HG02588 (cell line): ENCODE data around the gene PRND.
A peak's percentile ranks its signal among the peaks of the same experiment; 100 is the strongest.
"Not testable (repeated sequence)": the region's sequence is repeated elsewhere in the genome, so short reads cannot be mapped to it uniquely, and the experiment has no call there.

Experiments
- ATAC-seq: cut with Tn5 transposase; IDR thresholded peaks from one replicate; pipeline ENCODE4 v1.9.1; 2021; ENCODE audit warnings: mild to moderate bottlenecking, moderate library complexity; ENCODE audit not compliant: unreplicated experiment

The PRND gene

GRCh38 chr20:4708036-4708435 is 13.7 kb upstream of the PRND start:
- ATAC-seq, result no peak

DNA sequence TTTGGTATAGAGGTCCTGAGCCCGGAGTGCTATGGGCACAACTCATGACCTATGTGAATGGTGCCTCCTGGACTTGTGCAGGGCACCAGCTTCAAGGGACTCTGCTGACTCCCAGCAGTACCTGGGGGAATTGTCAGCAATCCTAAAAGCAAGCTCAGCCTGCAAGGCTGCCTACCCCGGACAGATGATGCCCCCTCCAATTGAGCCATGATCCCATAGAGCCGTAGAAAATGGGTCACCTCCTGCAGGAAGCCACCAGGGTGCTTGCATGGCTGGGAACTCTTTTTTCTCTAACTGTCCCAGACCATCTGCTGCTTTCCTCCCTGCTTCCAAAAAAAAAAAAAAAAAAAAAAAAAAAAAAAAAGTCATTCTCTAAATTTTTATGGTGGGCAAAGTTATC is 12.9 kb upstream of the PRND start:
- ATAC-seq, result no peak

DNA sequence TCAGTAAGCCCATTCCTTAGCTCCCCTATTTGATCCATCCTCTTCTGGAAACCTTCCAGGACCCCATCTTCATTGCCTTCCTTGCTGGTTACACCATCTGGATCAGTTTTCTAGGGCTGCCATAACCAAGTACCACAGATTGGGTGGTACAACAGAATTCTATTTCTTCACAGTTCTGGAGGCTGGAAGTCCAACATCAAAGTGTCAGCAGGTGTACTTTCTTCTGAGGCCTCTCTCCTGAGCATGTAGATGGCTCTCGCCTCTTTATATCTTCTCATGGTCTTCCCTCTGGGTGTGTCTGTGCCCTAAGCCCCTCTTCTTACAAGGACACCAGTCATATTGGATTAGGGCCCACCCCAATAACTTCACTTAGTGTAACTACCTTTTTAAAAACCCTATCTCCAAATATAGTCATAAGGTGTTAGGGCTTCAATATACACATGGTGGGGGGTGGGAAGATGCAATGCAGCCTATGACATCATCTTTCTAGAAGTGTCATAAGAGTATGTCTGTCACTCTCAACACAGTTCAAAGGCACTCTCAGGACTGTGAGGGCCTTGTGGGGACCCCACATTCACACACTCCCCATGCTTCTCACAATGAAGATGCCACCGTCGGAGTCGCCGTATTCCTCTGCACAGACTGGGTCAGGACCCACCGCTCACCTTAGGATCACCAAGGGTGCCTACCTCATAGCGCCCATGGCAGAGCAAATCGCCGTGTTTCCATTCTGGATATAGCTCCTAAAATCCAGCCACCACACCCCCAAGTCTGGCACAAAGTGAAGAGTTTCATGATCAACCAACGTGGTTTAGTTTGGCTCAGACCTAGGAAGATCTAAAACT is 12.2 kb upstream of the PRND start:
- ATAC-seq, result no peak

- ATAC-seq, result no peak
These were observed 11.6 kb upstream of the PRND start for GRCh38 chr20:4710106-4710475.

- no peak for ATAC-seq
These were observed 10.2 kb upstream of the PRND start for GRCh38 chr20:4711511-4711910.

DNA sequence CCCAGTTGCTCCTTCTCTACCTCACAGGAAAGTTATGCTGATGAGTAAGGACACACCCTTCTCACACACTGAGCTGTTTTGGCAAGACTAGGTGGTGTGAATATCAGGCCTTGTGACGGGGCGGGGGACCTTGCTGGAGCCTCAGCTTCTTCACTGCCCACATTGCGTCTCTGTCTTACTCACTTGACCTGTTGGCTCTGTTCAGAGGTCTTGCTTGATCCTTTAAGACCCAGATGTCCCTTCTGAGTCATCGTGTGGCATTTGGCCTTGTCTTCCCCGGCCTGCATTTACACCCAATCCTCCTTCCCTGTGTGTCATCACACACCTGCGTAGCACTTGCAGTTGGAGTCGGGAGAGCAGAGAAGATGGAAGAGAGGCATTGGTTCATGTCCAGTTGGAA is 8.3 kb upstream of the PRND start:
- ATAC-seq, result no peak

DNA sequence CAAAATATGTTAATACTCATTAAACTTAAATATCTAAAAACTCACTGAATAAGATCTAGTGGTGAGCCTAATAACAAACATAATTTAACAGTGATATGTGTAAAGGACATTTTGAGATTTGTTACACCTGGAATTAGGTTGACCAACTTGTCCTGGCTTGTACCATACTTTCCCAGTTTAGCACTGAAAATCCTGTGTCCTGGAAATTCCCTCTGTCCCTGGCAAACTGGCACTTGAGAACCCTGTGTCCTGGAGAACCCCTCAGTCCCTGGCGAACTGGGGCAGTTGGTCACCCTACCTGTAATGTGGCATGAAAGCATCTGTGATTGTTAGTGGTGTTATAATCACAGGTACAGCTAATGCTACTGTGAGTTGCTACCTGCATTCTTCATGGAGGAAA is 6.9 kb upstream of the PRND start:
- ATAC-seq, result no peak

DNA sequence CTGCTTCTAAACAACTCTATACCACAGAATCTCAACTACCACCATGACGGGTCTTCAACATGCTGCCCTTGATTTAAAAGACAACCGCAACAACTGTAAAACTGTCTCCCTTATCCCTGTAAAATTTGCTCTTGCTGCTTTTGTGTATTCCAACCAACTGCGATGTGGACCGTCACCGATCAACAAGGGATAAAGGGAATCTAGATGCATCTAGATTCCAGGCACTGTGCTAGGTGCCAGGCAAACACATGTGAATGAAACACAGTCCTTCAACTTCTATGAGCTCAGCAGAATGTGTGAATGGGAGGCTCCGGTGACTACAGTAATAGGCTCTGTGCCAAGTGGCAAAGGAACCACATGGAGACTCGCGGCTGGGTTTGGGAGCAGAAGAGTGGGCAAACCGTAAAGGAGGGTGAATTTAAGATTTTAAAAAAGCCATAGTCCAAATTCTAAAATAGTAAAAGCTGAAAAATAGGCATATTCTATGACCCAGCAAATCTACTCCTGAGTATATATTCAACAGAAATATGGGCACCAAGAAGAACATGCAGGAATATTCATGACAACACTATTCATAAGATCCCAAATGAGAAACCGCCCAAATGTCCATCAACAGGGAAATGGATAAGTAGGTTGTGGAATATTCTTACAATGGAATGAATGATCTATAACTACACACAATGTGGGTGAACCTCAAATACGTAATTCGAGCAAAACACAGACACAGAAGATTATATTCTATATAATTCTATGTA is 3.7 kb upstream of the PRND start:
- no peak for ATAC-seq

- ATAC-seq, result no peak
These were observed 2.5 kb upstream of the PRND start for GRCh38 chr20:4719190-4719589.

DNA sequence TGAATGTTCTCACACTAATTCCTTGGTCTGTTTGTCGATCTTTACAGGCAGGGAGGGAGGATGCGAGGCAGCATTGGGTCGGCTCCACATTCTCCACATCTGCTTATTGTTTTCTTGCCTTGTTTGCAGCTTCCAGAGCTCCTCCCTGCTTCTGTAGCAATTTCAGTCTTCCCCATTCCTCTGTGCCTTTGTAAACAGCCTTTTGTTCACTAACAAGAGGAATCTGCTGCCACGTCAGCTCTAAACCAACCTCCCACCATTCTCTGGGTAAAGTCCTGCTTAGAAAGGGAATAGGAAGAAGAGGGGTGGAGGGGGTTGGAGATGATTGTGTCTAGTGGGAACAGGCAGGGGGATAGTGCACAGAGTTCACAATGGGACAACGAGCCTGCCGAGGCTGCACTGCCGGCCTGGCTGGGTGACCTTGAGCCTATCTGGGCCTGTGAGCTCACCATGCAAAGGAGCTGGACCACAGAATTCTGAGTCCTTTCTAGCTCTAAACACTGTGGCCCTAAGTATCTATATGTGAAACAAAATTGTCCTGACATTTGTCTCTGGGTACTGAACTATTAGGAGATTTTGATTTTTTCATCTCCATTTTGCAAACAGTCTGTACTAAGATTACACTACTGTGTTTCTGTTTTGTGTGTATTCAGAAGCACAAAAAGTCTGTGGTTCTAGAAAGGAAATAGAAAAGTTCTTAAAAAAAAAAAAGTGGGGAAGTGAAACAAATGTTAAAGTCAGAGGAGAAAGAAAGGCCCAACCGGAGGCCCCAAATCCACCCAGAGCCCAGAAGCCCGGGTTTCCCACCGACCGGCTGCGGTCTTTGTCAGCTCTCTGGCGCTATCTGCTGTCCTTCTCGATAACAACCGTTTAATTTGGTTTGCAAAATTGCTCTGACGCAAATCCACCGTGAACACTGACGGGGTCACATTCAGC is 1.4 kb upstream of the PRND start:
- peak; percentile 89 for ATAC-seq

- peak; percentile 19 for ATAC-seq
These were observed 746 bp upstream of the PRND start for GRCh38 chr20:4720977-4721349.

DNA sequence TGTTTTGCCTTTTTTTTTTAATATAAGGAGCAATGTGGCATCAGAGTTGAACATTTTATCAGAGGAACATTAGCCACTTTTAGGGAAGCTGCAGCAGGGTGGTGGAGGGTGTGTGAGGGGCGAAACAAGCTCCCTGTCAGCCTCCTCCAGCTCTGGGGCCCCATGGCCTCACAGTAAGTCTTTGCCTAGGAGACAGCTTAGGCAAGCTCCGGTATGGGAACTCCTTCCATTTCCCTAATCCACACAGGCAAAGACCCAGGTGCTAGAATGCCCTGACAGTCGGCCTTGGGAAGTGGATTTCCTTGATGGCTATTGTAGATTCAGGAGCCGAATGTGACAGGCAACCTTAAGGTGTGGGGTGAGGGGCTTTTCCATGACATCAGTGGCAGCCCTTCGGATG is 862 bp downstream of the PRND start:
- no peak for ATAC-seq

- ATAC-seq, result no peak
These were observed 1.3 kb downstream of the PRND start for GRCh38 chr20:4722993-4723392.

GRCh38 chr20:4723553-4723952 is 1.8 kb downstream of the PRND start:
- not testable (repeated sequence) for ATAC-seq

DNA sequence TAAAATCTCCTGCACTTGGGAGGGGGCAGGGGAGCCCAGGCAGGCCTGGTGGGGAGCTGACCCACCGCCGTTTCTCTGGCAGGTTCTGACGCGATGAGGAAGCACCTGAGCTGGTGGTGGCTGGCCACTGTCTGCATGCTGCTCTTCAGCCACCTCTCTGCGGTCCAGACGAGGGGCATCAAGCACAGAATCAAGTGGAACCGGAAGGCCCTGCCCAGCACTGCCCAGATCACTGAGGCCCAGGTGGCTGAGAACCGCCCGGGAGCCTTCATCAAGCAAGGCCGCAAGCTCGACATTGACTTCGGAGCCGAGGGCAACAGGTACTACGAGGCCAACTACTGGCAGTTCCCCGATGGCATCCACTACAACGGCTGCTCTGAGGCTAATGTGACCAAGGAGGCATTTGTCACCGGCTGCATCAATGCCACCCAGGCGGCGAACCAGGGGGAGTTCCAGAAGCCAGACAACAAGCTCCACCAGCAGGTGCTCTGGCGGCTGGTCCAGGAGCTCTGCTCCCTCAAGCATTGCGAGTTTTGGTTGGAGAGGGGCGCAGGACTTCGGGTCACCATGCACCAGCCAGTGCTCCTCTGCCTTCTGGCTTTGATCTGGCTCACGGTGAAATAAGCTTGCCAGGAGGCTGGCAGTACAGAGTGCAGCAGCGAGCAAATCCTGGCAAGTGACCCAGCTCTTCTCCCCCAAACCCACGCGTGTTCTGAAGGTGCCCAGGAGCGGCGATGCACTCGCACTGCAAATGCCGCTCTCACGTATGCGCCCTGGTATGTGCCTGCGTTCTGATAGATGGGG is 3.0 kb downstream of the PRND start:
- no peak for ATAC-seq

DNA sequence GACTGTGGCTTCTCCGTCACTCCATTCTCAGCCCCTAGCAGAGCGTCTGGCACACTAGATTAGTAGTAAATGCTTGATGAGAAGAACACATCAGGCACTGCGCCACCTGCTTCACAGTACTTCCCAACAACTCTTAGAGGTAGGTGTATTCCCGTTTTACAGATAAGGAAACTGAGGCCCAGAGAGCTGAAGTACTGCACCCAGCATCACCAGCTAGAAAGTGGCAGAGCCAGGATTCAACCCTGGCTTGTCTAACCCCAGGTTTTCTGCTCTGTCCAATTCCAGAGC is 3.5 kb downstream of the PRND start:
- no peak for ATAC-seq

DNA sequence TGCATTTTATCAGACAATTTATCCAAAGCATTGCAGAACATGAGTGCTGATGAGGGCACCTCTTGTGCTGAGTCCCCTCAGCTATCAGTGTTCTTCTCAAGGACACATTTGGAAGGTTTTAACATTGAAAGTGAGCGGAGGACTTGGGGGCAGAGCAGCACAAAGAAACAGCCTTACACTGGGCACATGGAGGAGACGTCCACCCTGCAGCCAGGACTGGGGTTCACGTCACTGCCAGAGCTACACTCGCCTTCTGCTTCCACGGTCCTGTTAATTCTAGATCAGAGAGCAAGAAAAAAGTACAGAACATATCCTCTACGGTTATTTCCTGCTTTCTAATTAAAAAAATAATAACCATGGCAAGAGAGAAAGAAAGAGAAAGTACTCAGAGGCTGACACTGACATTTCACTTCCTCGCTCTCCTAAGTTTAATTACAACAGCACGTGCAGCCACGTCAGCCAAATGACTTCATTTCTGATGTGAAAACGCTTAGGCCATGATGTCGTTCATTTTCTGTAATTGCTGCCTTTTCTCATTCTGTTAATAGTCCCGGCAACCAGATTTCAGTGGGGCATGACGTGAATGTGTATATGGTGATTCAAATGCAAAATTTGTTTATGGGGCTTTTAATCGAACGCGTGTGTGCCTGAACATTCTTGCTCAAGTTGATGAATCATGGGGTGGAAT is 5.1 kb downstream of the PRND start:
- no peak for ATAC-seq

- ATAC-seq, result no peak
These were observed 6.5 kb downstream of the PRND start for GRCh38 chr20:4728120-4728760.

GRCh38 chr20:4729265-4729664 is 7.6 kb downstream of the PRND start:
- no peak for ATAC-seq

- ATAC-seq, result no peak
These were observed 9.1 kb downstream of the PRND start for GRCh38 chr20:4730780-4731179.
